ENCODE data around the gene ANKRD6. TPM values are rescaled to one million over a fixed set of nuclear protein-coding genes. Genes with fewer than 3 reads are reported as not detected.

Gene ANKRD6
- total and polyA plus RNA-seq, 7 experiments from 2014 or later: 0.71 to 6.6 (median 3.3) TPM

DNA sequence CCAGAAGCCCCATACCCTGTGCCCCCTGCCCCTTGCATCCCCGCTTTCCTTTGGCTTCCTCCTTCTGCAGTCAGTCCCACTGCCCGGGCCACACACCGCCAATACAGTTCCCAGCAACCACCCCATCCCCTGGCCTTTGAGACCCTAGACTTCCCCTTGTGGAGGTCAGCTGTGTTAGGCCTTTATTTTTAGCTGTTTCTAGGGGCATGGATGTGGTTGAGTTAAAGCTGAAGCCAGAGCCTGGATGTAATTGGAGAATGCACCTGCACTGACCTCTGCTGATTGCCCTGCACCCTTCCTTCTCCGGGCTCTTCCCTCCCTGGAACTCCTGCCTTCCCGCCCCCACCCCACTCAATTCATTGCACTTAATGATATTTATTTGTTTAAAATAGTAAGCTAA, 171.7 kb downstream of the ANKRD6 start:
- ChIA-PET POLR2A (interaction anchor here (0.6 kb wide), 1 partner anchor 254 kb away, joined by 4 read pairs; no protein-coding TSS in a partner anchor), CTCF (interaction anchor here (0.6 kb wide), 1 partner anchor 199 kb away, joined by 4 read pairs; no protein-coding TSS in a partner anchor)
- H3K27me3 Mint-ChIP-seq: no peaks in the 10 kb centered on the region
- ATAC-seq (no peak), DNase-seq (no peak)
- no peaks in the 10 kb centered on the region for H3K9me3 ChIP-seq (ENCODE audit: control insufficient read depth in 2 of 3, low read length in 3 of 3)
- peak overlapping the region in 1 of 9 donors; percentile 46 for H3K27ac Mint-ChIP-seq
- H3K36me3 Mint-ChIP-seq: peaks cover 0 to 6% (median 0%) of the 10 kb centered on the region in 5 donors
- no peaks in the 10 kb centered on the region for H3K36me3 ChIP-seq (ENCODE audit: control insufficient read depth in 2 of 3, insufficient read depth in 3 of 3, low read length in 3 of 3)
- H3K4me3 Mint-ChIP-seq: no peak overlapping the region
- intact Hi-C loops (cut with micrococcal nuclease): no loop called here
- no peaks in the 10 kb centered on the region for H3K9me3 Mint-ChIP-seq
- H3K4me1 ChIP-seq (ENCODE audit: control insufficient read depth in 2 of 2, insufficient read depth in 2 of 2, low read length in 2 of 2): no peaks in the 10 kb centered on the region
- no peak overlapping the region for H3K4me3 ChIP-seq (ENCODE audit: low read length)
- peaks cover 0 to 4% (median 0%) of the 10 kb centered on the region in 7 donors for H3K4me1 Mint-ChIP-seq
- no peak overlapping the region for H3K27ac ChIP-seq (ENCODE audit: low read depth, low read length)
- no peaks in the 10 kb centered on the region for H3K27me3 ChIP-seq (ENCODE audit: control insufficient read depth in 2 of 2, insufficient read depth in 2 of 2, low read length in 2 of 2)

GRCh38 chr6:89605861-89606260, 172.9 kb downstream of the ANKRD6 start:
- Mint-ChIP-seq H3K36me3 (no peaks in the 10 kb centered on the region), H3K9me3 (no peaks in the 10 kb centered on the region), H3K4me1 (peaks cover 0 to 6% (median 0%) of the 10 kb centered on the region in 7 donors), H3K4me3 (no peak overlapping the region), H3K27ac (no peak overlapping the region), H3K27me3 (no peaks in the 10 kb centered on the region)
- intact Hi-C loops (cut with micrococcal nuclease): no loop called here
- no peak for DNase-seq
- no peaks in the 10 kb centered on the region for H3K27me3 ChIP-seq (ENCODE audit: control insufficient read depth in 2 of 2, insufficient read depth in 2 of 2, low read length in 2 of 2)
- H3K9me3 ChIP-seq (ENCODE audit: control insufficient read depth in 2 of 3, low read length in 3 of 3): no peaks in the 10 kb centered on the region
- no peaks in the 10 kb centered on the region for H3K36me3 ChIP-seq (ENCODE audit: control insufficient read depth in 2 of 3, insufficient read depth in 3 of 3, low read length in 3 of 3)
- CTCF ChIA-PET: interaction anchor here (0.7 kb wide), 1 partner anchor 172 kb away, joined by 5 read pairs; no protein-coding TSS in a partner anchor
- no peak overlapping the region for H3K4me3 ChIP-seq (ENCODE audit: low read length)
- no peak for ATAC-seq
- POLR2A ChIA-PET: no interaction called here
- H3K27ac ChIP-seq (ENCODE audit: low read depth, low read length): no peak overlapping the region
- H3K4me1 ChIP-seq (ENCODE audit: control insufficient read depth in 2 of 2, insufficient read depth in 2 of 2, low read length in 2 of 2): no peaks in the 10 kb centered on the region

DNA sequence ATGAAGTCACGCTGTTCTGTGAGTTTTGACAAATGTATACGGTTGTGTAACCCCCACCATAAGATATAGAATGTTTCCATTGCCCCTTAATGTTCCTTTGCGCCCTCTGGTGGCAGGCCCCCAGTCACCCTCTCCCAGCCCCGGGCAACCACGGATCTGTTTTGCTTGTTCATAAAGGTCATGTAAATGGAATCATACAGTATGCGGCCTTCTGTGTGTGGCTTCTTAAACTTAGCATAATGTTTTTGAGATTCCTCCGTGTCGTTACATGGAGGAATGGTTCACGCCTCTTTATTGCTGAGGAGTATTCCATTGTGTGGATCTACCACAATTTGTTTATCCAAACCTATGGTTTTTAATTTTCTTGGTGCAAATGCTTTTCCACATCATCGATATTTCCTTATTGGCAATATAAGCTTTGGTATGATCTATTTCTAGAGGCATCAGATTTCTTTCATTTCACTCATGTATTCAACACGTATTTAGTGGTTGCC, 177.2 kb downstream of the ANKRD6 start:
- CTCF ChIA-PET: interaction anchor here (0.6 to 2.8 kb wide), 12 partner anchors 9 to 982 kb away, joined by 3 to 26 read pairs (median 4); partner anchors contain the start of gene ANKRD6
- H3K27ac Mint-ChIP-seq: no peak overlapping the region
- DNase-seq: peak; percentile 34 to 75 (median 65)

GRCh38 chr6:89611666-89612065, 178.7 kb downstream of the ANKRD6 start:
- H3K4me1 ChIP-seq (ENCODE audit: control insufficient read depth in 2 of 2, insufficient read depth in 2 of 2, low read length in 2 of 2): no peaks in the 10 kb centered on the region
- no peaks in the 10 kb centered on the region for H3K27me3 Mint-ChIP-seq
- ChIA-PET CTCF (interaction anchor here (1.5 kb wide), 1 partner anchor 180 kb away, joined by 12 read pairs; the partner anchor contains the start of gene ANKRD6), POLR2A (interaction anchor here (1.5 kb wide), 1 partner anchor 179 kb away, joined by 4 read pairs; the partner anchor contains the start of gene ANKRD6)
- no peaks in the 10 kb centered on the region for H3K9me3 Mint-ChIP-seq
- H3K27ac ChIP-seq (ENCODE audit: low read depth, low read length): no peak overlapping the region
- peaks cover 0 to 17% (median 0%) of the 10 kb centered on the region in 7 donors for H3K4me1 Mint-ChIP-seq
- no peak for ATAC-seq
- H3K4me3 ChIP-seq (ENCODE audit: low read length): no peak overlapping the region
- H3K36me3 ChIP-seq (ENCODE audit: control insufficient read depth in 2 of 3, insufficient read depth in 3 of 3, low read length in 3 of 3): no peaks in the 10 kb centered on the region
- H3K36me3 Mint-ChIP-seq: no peaks in the 10 kb centered on the region
- no peak overlapping the region for H3K27ac Mint-ChIP-seq
- no peak for DNase-seq
- no peaks in the 10 kb centered on the region for H3K27me3 ChIP-seq (ENCODE audit: control insufficient read depth in 2 of 2, insufficient read depth in 2 of 2, low read length in 2 of 2)
- intact Hi-C loops (cut with micrococcal nuclease): loop anchor here (2.0 to 5.0 kb wide), 2 partner anchors 489 to 629 kb away; no protein-coding TSS in a partner anchor
- H3K4me3 Mint-ChIP-seq: no peak overlapping the region
- no peaks in the 10 kb centered on the region for H3K9me3 ChIP-seq (ENCODE audit: control insufficient read depth in 2 of 3, low read length in 3 of 3)

More for the DNA sequence above, 177.2 kb downstream of the ANKRD6 start:
- Histone ChIP-seq H3K27me3 (ENCODE audit: control insufficient read depth in 2 of 2, insufficient read depth in 2 of 2, low read length in 2 of 2) (no peaks in the 10 kb centered on the region), H3K27ac (ENCODE audit: low read depth, low read length) (no peak overlapping the region), H3K36me3 (ENCODE audit: control insufficient read depth in 2 of 3, insufficient read depth in 3 of 3, low read length in 3 of 3) (no peaks in the 10 kb centered on the region), H3K4me3 (ENCODE audit: low read length) (no peak overlapping the region), H3K9me3 (ENCODE audit: control insufficient read depth in 2 of 3, low read length in 3 of 3) (no peaks in the 10 kb centered on the region), H3K4me1 (ENCODE audit: control insufficient read depth in 2 of 2, insufficient read depth in 2 of 2, low read length in 2 of 2) (no peaks in the 10 kb centered on the region)
- Mint-ChIP-seq H3K36me3 (no peaks in the 10 kb centered on the region), H3K27me3 (no peaks in the 10 kb centered on the region), H3K4me1 (peaks cover 0 to 17% (median 0%) of the 10 kb centered on the region in 7 donors), H3K4me3 (no peak overlapping the region), H3K9me3 (no peaks in the 10 kb centered on the region)
- POLR2A ChIA-PET: interaction anchor here (1.5 kb wide), 1 partner anchor 178 kb away, joined by 4 read pairs; the partner anchor contains the start of gene ANKRD6
- intact Hi-C loops (cut with micrococcal nuclease): loop anchor here (1.0 to 5.0 kb wide), 7 partner anchors 28 to 628 kb away; partner anchors contain the start of genes ANKRD6 (in 2 of the 2) and LYRM2 (in 1 of the 2)
- peak; percentile 91 for ATAC-seq

DNA sequence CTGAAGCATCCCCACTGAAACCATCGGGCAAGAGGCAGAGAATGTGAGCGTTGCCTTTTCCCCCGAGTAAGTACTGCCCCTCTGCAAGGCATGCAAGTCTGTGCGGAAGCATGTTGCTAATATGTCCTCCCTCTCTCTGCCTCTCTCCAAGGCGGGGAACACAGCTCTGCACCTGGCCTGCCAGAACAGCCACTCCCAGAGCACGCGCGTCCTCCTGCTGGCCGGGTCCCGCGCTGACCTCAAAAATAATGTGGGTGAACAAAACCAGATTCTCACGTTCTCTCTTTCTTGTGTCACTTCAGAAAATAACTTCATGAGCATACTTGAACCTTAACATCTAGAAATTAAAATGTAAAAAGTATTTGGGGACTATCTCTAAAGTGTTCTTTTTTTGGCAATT, 179.2 kb downstream of the ANKRD6 start:
- CTCF ChIA-PET: interaction anchor here (1.1 to 1.9 kb wide), 2 partner anchors 180 to 236 kb away, joined by 3 to 9 read pairs; partner anchors contain the start of gene ANKRD6
- no peaks in the 10 kb centered on the region for H3K27me3 Mint-ChIP-seq
- no peak overlapping the region for H3K27ac ChIP-seq (ENCODE audit: low read depth, low read length)
- H3K27me3 ChIP-seq (ENCODE audit: control insufficient read depth in 2 of 2, insufficient read depth in 2 of 2, low read length in 2 of 2): no peaks in the 10 kb centered on the region
- no peak overlapping the region for H3K4me3 ChIP-seq (ENCODE audit: low read length)
- no peak overlapping the region for H3K4me3 Mint-ChIP-seq
- H3K36me3 Mint-ChIP-seq: no peaks in the 10 kb centered on the region
- ATAC-seq (no peak), DNase-seq (no peak)
- POLR2A ChIA-PET: no interaction called here
- no peak overlapping the region for H3K27ac Mint-ChIP-seq
- H3K9me3 Mint-ChIP-seq: no peaks in the 10 kb centered on the region
- H3K4me1 ChIP-seq (ENCODE audit: control insufficient read depth in 2 of 2, insufficient read depth in 2 of 2, low read length in 2 of 2): no peaks in the 10 kb centered on the region
- intact Hi-C loops (cut with micrococcal nuclease): loop anchor here in 1 of 2 donors (5.0 kb wide), 1 partner anchor 630 kb away; no protein-coding TSS in a partner anchor
- no peaks in the 10 kb centered on the region for H3K9me3 ChIP-seq (ENCODE audit: control insufficient read depth in 2 of 3, low read length in 3 of 3)
- no peaks in the 10 kb centered on the region for H3K36me3 ChIP-seq (ENCODE audit: control insufficient read depth in 2 of 3, insufficient read depth in 3 of 3, low read length in 3 of 3)
- peaks cover 0 to 17% (median 0%) of the 10 kb centered on the region in 7 donors for H3K4me1 Mint-ChIP-seq

DNA sequence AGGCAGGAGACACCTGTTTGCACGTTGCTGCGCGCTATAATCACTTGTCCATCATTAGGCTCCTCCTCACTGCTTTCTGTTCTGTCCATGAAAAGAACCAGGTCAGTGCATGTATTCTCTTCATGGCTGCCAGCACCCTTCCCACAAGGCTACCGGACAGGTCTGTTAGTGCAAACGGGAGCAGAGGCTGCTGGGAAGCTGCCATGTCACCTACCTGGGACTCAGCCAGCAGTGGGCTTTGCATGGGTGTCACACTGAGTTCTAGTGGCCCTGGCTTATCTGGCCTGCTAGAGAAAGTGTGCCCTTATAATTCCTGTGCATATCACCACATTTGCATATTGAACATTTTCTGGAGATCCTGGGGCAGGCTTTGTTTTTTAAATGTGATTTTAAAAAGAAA, 180.8 kb downstream of the ANKRD6 start:
- CTCF ChIA-PET: interaction anchor here (0.7 to 1.9 kb wide), 2 partner anchors 39 to 182 kb away, joined by 3 to 9 read pairs; partner anchors contain the start of gene ANKRD6
- Mint-ChIP-seq H3K27ac (no peak overlapping the region), H3K36me3 (peaks cover 0 to 5% (median 0%) of the 10 kb centered on the region in 5 donors), H3K4me1 (peaks cover 0 to 17% (median 0%) of the 10 kb centered on the region in 7 donors), H3K9me3 (no peaks in the 10 kb centered on the region), H3K4me3 (no peak overlapping the region), H3K27me3 (no peaks in the 10 kb centered on the region)
- no peak overlapping the region for H3K4me3 ChIP-seq (ENCODE audit: low read length)
- POLR2A ChIA-PET: interaction anchor here (1.0 kb wide), 1 partner anchor 25 kb away, joined by 3 read pairs; the partner anchor contains the start of gene LYRM2
- intact Hi-C loops (cut with micrococcal nuclease): loop anchor here in 1 of 2 donors (5.0 kb wide), 1 partner anchor 631 kb away; no protein-coding TSS in a partner anchor
- H3K27ac ChIP-seq (ENCODE audit: low read depth, low read length): no peak overlapping the region
- no peak for DNase-seq
- ATAC-seq: no peak
- H3K9me3 ChIP-seq (ENCODE audit: control insufficient read depth in 2 of 3, low read length in 3 of 3): no peaks in the 10 kb centered on the region
- no peaks in the 10 kb centered on the region for H3K27me3 ChIP-seq (ENCODE audit: control insufficient read depth in 2 of 2, insufficient read depth in 2 of 2, low read length in 2 of 2)
- H3K4me1 ChIP-seq (ENCODE audit: control insufficient read depth in 2 of 2, insufficient read depth in 2 of 2, low read length in 2 of 2): no peaks in the 10 kb centered on the region
- no peaks in the 10 kb centered on the region for H3K36me3 ChIP-seq (ENCODE audit: control insufficient read depth in 2 of 3, insufficient read depth in 3 of 3, low read length in 3 of 3)

Data from naive thymus-derived CD4-positive, alpha-beta T cell (primary cell).